Vagina (tissue), 2 donors: Measurements from ENCODE around the gene RSPH10B. TPM values are rescaled to one million over a fixed set of nuclear protein-coding genes. Genes with fewer than 3 reads are reported as not detected.
"Not testable (repeated sequence)": the region's sequence is repeated elsewhere in the genome, so short reads cannot be mapped to it uniquely, and the experiment has no call there.

Experiments used
- DNase-seq, 2 donors: peaks; one replicate each; pipeline ENCODE4 v3.0.0-alpha.2; 2017; ENCODE audit errors: extremely low spot score in 2 of 2
- H3K27ac ChIP-seq: fragments of 200-600 bp; sonication (generic); one replicate; pipeline ENCODE4 v1.5.1; 2019
- H3K27me3 ChIP-seq: fragments of 200-600 bp; sonication (generic); one replicate; pipeline ENCODE4 v1.5.1; 2019
- H3K36me3 ChIP-seq, 2 donors: fragments of 200-600 bp; sonication (generic); one replicate each; pipeline ENCODE4 v1.5.1; 2017 to 2019
- H3K4me1 ChIP-seq: fragments of 200-600 bp; sonication (generic); one replicate; pipeline ENCODE4 v1.5.1; 2019
- H3K4me3 ChIP-seq, 2 donors: fragments of 200-600 bp; sonication (generic); 1 replicate in 1 of 2; 2 replicates in 1 of 2; pipeline ENCODE4 v1.5.1; 2016 to 2019
- H3K9me3 ChIP-seq: fragments of 200-600 bp; sonication (generic); one replicate; pipeline ENCODE4 v1.5.1; 2019
- POLR2A ChIP-seq, 2 donors: fragments of 450-650 bp; IDR thresholded peaks; one replicate each; pipeline ENCODE4 v1.6.1; 2017; ENCODE audit warnings: antibody characterized with exemption in 2 of 2, mild to moderate bottlenecking in 2 of 2, moderate library complexity in 2 of 2
- POLR2AphosphoS5 ChIP-seq, 2 donors: sonication (generic); formaldehyde crosslinking; IDR thresholded peaks; one replicate each; pipeline ENCODE4 v1.9.0; 2017; ENCODE audit warnings: antibody characterized with exemption in 2 of 2, mild to moderate bottlenecking in 2 of 2, low read depth in 1 of 2; ENCODE audit not compliant: insufficient read depth in 1 of 2
- intact Hi-C: fragments of 100-400 bp; cut with DNase I; formaldehyde crosslinking; loops from one replicate; pipeline ENCODE4 v1.15.1; 2023
- small RNA-seq: library from RNA; depleted of rRNA; stranded (forward); fragments of <200 nt; gene quantifications from one replicate; pipeline ENCODE3, GENCODE V24; 2016
- total RNA-seq: library from RNA; depleted of rRNA; stranded (reverse); fragments of >200 nt; gene quantifications from one replicate; pipeline ENCODE4 v1.2.3, GENCODE V29; 2016
- TF ChIP-seq, protein P1 (sequence below), 3 experiments: fragments of 450-650 bp in 2 of 3; fragments of 200-600 bp in 1 of 3; sonication (generic) in 1 of 3; IDR thresholded peaks; one replicate each; pipeline ENCODE4 v1.5.1; 2017 to 2019; ENCODE audit warnings: antibody characterized with exemption in 3 of 3, mild to moderate bottlenecking in 2 of 3, moderate library complexity in 2 of 3

Gene RSPH10B
- total RNA-seq, 1 donor from 2014 or later, result not detected

DNA sequence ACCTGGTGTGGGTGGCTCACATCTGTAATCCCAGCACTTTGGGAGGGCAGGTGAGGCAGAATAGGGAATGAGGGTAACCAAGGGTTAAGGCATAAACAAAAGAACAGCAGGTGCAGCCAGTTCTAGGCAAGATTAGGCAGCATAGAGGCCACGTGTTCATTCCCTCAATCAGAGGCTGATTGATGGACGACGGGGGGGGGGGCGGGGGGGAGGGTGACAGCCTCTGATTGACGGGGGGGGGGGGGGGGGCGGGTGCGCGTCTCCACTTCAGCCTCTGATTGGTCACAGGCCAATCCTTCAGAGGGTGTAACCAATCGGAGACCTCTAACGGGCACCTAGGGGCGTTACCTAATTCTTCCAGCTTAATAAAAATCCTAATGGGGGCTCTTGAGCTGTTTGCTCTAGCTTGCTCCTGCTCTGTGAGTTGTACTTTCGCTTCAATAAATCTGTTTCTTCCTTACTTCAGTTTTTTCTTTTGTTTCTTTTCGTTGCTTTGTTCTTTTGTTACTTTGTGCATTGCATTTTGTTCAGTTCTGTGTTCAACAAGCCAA is 73.0 kb downstream of the RSPH10B start:
- H3K4me1 ChIP-seq, intact Hi-C loops, H3K27ac ChIP-seq, H3K4me3 ChIP-seq, H3K9me3 ChIP-seq, H3K36me3 ChIP-seq, DNase-seq, H3K27me3 ChIP-seq: not testable (repeated sequence)

DNA sequence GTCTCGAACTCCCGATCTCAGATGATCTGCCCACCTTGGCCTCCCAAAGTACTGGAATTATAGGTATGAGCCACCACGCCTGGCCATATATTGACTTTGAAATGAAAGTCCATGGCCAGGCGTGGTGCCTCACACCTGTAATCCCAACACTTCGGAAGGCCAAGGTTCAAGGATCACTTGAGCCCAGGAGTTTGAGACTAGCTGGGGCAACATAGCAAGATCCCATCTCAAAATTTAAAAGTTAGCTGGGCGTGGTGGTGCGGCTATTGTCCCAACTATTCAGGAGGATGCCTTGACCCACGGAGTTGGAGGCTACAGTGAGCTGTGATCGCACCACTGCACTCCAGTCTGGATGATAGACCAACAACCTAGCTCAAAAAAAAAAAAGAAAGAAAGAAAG is 78.0 kb downstream of the RSPH10B start:
- Histone ChIP-seq H3K4me3 (no peak overlapping the region), H3K36me3 (no peaks in the 10 kb centered on the region), H3K4me1 (no peaks in the 10 kb centered on the region), H3K27me3 (no peaks in the 10 kb centered on the region), H3K9me3 (no peaks in the 10 kb centered on the region), H3K27ac (no peak overlapping the region)
- intact Hi-C loops, result no loop called here
- TF ChIP-seq POLR2AphosphoS5 (IDR thresholded peaks at IDR 0.05; ENCODE audit: insufficient read depth in 1 of 2, low read depth in 1 of 2) (no peak), POLR2A (IDR thresholded peaks at IDR 0.05) (no peak)
- TF ChIP-seq, protein P1, sequence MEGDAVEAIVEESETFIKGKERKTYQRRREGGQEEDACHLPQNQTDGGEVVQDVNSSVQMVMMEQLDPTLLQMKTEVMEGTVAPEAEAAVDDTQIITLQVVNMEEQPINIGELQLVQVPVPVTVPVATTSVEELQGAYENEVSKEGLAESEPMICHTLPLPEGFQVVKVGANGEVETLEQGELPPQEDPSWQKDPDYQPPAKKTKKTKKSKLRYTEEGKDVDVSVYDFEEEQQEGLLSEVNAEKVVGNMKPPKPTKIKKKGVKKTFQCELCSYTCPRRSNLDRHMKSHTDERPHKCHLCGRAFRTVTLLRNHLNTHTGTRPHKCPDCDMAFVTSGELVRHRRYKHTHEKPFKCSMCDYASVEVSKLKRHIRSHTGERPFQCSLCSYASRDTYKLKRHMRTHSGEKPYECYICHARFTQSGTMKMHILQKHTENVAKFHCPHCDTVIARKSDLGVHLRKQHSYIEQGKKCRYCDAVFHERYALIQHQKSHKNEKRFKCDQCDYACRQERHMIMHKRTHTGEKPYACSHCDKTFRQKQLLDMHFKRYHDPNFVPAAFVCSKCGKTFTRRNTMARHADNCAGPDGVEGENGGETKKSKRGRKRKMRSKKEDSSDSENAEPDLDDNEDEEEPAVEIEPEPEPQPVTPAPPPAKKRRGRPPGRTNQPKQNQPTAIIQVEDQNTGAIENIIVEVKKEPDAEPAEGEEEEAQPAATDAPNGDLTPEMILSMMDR (IDR thresholded peaks at IDR 0.05), result no peak
- no peak for DNase-seq

DNA sequence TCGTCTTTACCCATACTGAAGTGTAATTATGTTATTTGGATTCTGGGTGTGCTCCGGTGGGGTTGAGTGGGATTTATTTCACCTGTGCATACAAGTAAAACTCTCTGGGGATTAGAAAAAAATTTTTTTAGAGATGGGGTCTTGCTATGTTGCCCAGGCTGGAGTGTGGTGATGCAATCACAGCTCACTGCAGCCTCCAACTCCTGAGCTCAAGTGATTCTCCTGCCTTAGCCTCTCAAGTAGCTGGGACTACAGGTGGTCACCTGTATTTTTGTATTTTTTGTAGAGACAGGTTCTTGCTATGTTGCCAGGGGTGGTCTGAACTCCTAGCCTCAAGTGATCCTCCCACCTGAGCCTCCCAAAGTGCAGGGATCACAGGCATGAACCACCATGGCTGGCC is 80.2 kb downstream of the RSPH10B start:
- H3K27ac ChIP-seq, H3K36me3 ChIP-seq, H3K9me3 ChIP-seq, H3K27me3 ChIP-seq, H3K4me3 ChIP-seq, H3K4me1 ChIP-seq, intact Hi-C loops, DNase-seq: not testable (repeated sequence)

DNA sequence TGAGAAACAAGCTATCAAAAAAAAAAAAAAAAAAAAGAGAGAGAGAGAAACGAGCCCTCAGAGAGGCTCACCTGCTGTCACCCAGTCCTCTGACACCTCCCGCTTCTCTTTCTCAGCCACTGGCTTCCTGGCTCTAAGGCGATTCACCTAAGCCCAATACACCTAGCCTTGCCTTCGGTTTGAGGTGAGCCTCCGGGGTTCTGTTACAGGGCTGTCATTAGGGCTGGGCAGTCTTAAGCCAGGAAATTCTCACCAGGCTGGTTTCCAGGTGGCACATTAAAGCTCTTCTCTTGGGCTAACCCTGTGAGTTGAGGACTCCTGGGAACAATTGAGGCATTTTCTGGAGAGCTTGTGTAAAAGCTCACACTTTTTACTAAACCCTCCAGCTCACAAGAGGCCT is 82.5 kb downstream of the RSPH10B start:
- H3K9me3 ChIP-seq, H3K27me3 ChIP-seq, H3K36me3 ChIP-seq, H3K4me1 ChIP-seq, intact Hi-C loops, H3K4me3 ChIP-seq, H3K27ac ChIP-seq, DNase-seq: not testable (repeated sequence)

DNA sequence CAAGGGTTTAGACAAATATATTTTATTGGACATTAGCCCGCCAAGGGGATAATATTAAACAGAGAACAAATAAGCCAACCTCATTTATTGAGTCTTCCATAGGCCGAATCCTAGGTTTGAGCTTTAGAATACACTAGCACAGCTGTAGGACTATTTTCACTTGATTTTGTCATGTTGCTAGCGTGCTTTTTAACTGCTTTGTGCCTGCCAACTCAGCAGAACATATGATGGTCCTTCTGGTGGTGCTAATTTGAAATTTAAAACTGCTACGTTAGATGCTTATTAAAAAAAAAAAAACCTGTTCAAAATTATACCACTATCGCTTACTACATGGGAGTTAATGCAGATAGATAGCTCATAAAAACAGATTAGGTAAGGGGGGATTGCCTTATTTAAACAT is 86.1 kb downstream of the RSPH10B start:
- H3K4me1 ChIP-seq, H3K9me3 ChIP-seq, H3K4me3 ChIP-seq, H3K27ac ChIP-seq, DNase-seq, H3K27me3 ChIP-seq, H3K36me3 ChIP-seq, intact Hi-C loops: not testable (repeated sequence)

DNA sequence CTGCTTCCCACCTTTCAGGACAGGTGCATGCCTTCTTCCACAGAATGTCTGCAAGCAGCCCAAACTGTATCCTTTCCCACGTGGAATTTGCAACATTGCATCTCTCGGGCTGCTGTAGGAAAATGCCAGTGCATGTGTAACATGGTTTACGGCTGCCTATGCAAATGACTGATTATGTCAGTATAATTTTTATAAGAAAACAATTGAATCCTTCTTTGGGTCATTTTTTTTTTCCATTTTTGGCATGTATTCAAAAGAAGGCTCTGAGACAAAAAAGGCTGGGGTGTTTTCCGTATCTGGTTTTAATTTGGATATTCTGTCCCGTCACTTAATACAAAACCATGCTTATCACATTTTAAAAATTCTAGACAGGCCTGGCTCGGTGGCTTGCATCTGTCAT is 90.4 kb downstream of the RSPH10B start:
- H3K9me3 ChIP-seq, H3K4me1 ChIP-seq, H3K27me3 ChIP-seq, H3K4me3 ChIP-seq, DNase-seq, H3K36me3 ChIP-seq, intact Hi-C loops, H3K27ac ChIP-seq: not testable (repeated sequence)

DNA sequence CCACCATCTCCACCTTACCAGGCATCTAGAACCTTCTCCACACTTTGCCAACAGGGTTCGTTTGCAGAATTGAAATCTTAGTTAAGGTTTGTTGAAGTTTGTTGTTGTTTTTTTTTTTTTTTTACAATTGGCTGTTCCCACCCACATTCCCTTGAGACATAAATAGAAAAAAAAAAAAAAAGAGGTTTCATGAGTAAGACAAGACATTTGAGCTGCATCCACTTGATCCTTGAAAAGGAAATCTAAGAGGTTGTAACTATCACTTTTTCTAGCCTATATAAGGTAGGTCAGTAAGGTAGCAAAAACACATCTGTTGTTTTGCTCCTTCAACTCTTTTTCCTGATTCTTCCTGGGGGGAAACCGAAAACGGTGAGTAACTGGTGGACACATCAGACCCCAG is 90.9 kb downstream of the RSPH10B start:
- H3K27me3 ChIP-seq, DNase-seq, H3K9me3 ChIP-seq, intact Hi-C loops, H3K4me3 ChIP-seq, H3K4me1 ChIP-seq, H3K36me3 ChIP-seq, H3K27ac ChIP-seq: not testable (repeated sequence)

Small RNA genes lying within 50 kb of the gene (small RNA-seq; reads per million reads assigned to genes)
- gene RF00019, result not detected
- gene SNORA80D, result 1.0 reads per million, percentile 21 among the genes with 10 or more reads in this experiment

Other genes starting within 250 kb of the RSPH10B start
- gene RNF216, start 189.0 kb downstream of the RSPH10B start, total RNA-seq, result 27.7 TPM
- gene OCM, start 89.9 kb downstream of the RSPH10B start, total RNA-seq, result not detected
- gene CCZ1, start 72.0 kb downstream of the RSPH10B start, total RNA-seq, result 39.3 TPM
- 15.2 TPM for gene PMS2, start 38.4 kb upstream of the RSPH10B start, total RNA-seq
- gene AIMP2, start 38.6 kb upstream of the RSPH10B start, total RNA-seq, result 38.1 TPM
- not detected for gene ANKRD61, start 60.7 kb upstream of the RSPH10B start, total RNA-seq
- gene EIF2AK1, start 88.5 kb upstream of the RSPH10B start, total RNA-seq, result 67.3 TPM
- gene USP42, start 134.3 kb upstream of the RSPH10B start, total RNA-seq, result 12.3 TPM